NCI-H1417 treated with DMSO at 0.1 percent for 48 hours (cell line): ENCODE measurements around the gene IST1.

ENCODE experiments used
- DNase-seq: peaks from one replicate; lab custom pipeline; 2025; lab: John Stamatoyannopoulos, UW

Gene IST1

DNA sequence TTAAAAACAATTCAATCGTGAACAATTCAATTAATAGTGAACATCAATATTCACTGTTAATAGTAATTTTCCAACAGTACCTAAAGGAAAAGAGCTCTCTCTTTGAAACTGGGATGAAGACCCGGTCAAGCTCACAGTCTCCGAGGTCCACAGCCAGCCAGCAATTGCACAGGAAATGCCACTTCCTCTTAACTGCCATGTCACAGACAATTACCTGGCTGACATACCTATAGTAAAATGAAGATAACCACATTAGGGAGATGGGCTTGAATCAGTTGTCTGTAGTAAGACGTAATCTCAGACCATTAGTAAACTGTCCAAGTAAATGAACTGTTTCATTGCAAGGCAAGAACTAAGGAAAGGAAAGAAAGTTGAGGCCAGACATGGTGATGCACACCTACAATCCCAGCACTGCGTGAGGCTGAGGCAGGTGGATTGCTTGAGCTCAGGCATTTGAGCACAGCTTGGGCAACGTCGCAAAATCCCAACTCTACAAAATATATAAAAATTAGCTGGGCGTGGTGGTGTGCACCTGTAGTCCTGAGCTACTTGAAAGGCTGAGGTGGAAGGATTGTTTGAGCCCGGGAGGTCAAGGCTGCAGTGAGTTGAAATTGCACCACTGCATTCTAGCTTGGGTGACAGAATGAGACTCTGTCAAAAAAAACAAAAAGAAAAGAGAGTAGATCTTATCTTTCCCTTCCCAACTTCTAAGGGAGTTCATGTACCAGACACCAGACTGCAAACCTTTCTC lies 68.0 kb downstream of the IST1 start:
- no peak for DNase-seq

DNA sequence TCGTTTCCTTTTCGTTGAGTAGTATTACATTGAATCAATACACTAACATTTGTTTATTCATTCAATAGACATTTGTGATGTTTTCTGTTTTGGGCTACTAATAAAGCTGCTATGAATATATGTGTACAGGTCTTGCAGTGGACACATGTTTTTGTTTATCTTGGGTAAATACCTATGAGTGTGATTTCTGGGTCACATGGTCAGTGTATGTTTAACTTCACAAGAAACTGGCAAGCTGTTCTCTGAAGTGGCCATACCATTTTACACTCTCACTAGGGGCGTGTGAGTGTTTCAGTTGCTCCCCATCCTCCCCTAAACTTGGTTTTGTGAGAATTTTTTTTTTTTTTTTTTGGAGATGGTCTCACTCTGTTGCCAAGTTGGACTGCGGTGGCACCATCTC lies 69.9 kb downstream of the IST1 start:
- no peak for DNase-seq

DNA sequence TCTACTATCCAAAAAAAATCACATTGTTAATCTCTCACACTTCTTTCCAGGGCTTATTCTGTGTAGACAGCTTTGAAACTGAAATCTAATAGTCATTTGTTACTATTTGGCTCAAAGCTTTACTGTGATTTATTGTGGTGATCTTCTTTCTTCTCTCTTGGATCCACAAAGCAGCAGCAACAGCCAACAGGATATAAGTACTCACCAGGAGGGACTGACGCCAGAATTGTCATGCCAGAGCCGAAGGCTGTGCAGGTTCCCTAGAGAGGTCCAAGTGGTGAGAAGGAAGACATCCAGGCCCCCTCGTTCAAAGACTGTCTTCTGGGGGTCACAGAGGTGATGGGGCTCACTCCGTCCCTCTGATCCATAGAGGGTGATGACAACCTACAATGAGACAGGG lies 71.6 kb downstream of the IST1 start:
- no peak for DNase-seq

DNA sequence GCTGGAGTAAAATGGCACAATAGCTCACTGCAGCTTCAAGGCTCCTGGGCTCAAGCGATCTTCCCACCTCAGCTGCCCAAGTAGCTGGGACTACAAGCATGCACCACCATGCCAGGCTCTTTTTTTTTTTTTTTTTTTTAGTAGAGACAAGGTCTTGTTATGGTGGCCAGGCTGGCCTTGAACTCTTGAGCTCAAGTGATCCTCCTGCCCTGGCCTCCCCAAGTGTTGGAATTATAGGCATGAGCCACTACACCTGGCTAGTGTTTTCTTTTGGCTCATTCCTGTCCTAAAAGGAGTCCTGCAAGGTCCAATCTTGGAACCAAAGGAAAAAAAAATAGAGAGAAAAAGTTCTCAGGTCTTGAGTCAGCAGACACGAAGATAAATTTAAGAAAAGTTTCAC lies 74.0 kb downstream of the IST1 start:
- no peak for DNase-seq

DNA sequence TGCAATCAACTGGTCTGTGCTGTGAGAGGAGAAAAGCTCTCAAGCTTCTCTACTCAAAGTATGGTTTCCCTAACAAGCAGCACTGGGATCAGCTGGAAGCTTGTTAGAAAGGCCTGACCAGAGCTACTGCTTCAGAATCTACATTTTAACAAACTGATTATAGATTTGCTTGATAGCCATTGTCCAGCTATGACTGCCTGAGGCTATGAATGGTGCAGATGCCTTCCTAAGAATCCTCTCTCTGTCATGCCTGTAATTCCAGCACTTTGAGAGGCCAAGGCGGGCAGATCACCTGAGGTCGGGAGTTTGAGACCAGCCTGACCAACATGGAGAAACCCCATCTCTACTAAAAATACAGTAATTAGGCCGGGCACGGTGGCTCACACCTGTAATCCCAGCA lies 76.2 kb downstream of the IST1 start:
- DNase-seq, result no peak

DNA sequence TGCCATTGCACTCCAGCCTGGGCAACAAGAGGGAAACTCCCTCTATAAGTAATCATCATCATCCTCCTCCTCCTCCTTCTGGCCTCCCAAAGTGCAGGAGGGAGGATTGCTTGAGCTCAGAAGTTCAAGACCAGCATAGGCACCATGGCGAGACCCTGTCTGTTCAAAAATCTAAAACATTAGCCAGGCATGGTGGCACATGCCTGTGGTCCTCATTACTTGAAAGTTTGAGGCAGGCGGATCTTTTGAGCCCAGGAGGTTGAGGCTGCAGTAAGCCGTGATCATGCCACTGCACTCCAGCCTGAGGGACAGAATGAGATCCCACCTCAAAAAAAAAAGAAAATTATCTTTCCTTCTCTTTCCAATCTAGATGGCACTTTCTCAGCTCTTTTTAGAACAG lies 77.0 kb downstream of the IST1 start:
- no peak for DNase-seq

DNA sequence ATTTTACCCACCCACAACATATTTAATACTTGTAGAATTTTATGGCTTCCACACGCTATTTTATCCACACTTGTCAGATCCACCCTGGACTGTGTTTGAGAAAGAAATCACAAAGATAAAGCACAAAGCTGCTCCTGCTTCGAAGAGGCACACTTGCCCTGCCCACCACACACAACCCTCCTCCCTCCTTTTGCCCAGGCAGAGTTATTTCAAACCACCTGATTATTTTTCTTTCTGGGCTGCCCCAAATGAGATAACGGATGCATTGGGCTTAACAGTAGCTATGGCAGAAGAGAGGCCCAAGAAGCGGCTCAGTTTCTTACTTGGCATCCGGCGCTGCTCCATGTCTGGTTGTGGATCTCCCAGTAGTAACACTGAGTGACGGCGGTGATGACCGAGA lies 77.7 kb downstream of the IST1 start:
- no peak for DNase-seq

DNA sequence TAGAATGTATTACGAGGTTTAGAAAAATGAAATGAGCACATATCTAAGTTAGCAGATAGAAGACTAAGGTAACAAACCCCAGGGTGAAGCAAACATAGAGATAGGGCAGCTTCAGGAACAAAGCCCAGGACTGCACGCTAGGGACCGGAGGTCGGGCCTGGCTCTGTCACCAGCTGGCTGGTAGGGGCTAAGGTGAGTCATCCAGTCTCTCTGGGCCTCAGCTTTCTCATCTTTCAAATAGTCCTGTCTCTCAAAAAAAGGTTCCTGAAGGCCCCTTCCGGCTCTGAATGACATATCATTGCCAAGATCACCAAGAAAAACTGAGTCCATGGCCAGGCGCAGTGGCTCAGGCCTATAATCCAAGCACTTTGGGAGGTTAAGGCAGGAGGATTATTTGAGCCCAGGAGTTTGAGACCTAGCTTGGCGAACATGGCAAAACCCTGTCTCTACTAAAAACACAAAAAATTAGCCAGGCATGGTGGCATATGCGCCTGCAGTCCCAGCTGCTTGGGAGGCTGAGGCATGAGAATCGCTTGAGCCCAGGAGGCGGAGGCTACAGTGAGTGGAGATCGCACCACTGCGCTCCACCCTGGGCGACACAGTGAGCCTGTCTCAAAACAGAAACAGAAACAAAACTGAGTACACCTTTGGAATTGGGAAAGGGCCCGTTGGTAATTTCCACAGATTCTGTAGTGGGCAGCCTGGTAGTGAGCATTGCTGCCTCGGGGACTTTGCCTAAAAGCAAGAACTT lies 78.9 kb downstream of the IST1 start:
- DNase-seq, result no peak
